Fibroblast of lung (primary cell): ENCODE measurements around the gene PIK3C3.
"Not testable (repeated sequence)": the region's sequence is repeated elsewhere in the genome, so short reads cannot be mapped to it uniquely, and the experiment has no call there.

ENCODE experiments used
- CTCF ChIP-seq, 2 donors: IDR thresholded peaks in 1 of 2; conservative IDR thresholded peaks in 1 of 2; 1 replicate in 1 of 2; 2 replicates in 1 of 2; pipeline ENCODE4 v1.5.1; 2011 to 2012; ENCODE audit warnings: low read length in 2 of 2, control low read depth in 1 of 2, inconsistent platforms in 1 of 2, low read depth in 1 of 2, mild to moderate bottlenecking in 1 of 2
- EZH2 ChIP-seq: IDR thresholded peaks from 2 replicates; pipeline ENCODE4 v1.5.1; 2012; ENCODE audit warnings: low read length, control low read depth, mild to moderate bottlenecking; ENCODE audit errors: missing control alignments

DNA sequence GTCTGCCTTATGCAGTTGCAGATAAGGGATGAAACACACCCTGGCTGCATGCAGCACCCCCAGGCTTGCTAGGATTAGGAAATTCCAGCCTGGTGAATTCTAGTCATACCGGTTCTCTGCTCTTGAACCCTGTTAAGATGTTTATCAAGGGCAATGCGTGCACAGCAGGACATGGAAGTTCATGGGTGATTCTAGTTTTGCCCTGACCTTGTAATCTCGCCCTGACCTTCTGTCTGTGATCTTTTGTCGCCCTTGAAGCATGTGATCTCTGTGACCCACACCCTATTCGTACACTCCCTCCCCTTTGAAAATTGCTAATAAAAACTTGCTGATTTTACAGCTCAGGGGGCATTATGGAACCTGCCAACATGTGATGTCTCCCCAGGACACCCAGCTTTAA is 157.1 kb downstream of the PIK3C3 start:
- TF ChIP-seq CTCF (conservative IDR thresholded peaks at IDR 0.05 in 1 of 2, IDR thresholded peaks at IDR 0.05 in 1 of 2; ENCODE audit: low read depth in 1 of 2, low read length in 2 of 2); EZH2: not testable (repeated sequence)
